ENCODE results near the gene RPL12.

DNA sequence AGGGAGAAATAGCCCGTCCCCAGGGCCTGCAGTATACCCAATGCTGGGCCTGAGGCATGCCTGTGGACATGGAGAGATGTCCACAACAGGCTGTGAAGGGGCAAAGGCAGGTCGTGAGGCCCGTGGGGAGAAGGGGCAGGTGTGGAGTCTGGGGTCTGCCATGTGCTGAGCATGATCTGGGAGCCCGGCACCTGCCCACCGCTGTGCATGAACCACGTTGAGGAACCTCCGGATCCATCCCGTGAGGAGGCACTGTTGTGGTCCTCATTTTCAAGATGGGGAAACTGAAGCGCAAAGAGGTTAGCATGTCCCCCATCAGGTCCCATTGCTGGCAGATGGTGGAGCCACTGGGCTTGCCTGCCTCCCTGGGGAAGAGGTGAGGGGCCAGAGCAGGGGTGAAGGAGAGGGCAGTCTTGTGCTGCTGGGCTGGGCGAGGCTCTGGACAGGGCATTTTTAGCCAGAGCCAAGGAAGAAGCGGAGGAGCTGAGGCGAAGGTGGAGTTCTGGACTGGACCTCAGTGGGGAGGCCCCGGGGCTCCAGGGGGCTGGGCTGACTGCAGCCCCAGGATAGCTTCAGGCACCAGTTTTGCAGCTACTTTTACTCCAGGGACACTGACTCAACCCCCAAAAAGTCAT lies 46.6 kb upstream of the RPL12 start:
- TF ChIP-seq, protein P1, sequence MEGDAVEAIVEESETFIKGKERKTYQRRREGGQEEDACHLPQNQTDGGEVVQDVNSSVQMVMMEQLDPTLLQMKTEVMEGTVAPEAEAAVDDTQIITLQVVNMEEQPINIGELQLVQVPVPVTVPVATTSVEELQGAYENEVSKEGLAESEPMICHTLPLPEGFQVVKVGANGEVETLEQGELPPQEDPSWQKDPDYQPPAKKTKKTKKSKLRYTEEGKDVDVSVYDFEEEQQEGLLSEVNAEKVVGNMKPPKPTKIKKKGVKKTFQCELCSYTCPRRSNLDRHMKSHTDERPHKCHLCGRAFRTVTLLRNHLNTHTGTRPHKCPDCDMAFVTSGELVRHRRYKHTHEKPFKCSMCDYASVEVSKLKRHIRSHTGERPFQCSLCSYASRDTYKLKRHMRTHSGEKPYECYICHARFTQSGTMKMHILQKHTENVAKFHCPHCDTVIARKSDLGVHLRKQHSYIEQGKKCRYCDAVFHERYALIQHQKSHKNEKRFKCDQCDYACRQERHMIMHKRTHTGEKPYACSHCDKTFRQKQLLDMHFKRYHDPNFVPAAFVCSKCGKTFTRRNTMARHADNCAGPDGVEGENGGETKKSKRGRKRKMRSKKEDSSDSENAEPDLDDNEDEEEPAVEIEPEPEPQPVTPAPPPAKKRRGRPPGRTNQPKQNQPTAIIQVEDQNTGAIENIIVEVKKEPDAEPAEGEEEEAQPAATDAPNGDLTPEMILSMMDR (IDR thresholded peaks at IDR 0.05; ENCODE audit: borderline replicate concordance, extremely low read depth, low read length, poor library complexity, severe bottlenecking) = no peak
- no peak for TF ChIP-seq EZH2 (IDR thresholded peaks at IDR 0.05; ENCODE audit: borderline replicate concordance, low read depth, low read length, severe bottlenecking)
